ENCODE measurements around the gene LMTK2. TPM values are rescaled to one million over a fixed set of nuclear protein-coding genes. Genes with fewer than 3 reads are reported as not detected.

The LMTK2 gene
- polyA plus RNA-seq, 1 donor, result 6.6 TPM

Other genes starting within 250 kb of the LMTK2 start
- gene ASNS, start 234.5 kb upstream of the LMTK2 start, polyA plus RNA-seq (ENCODE audit: insufficient read length), result 12.3 TPM
- gene OCM2, start 116.7 kb upstream of the LMTK2 start, polyA plus RNA-seq (ENCODE audit: insufficient read length), result not detected
- 0.47 TPM for gene BHLHA15, start 104.6 kb downstream of the LMTK2 start, polyA plus RNA-seq (ENCODE audit: insufficient read length)
- 28.6 TPM for gene TECPR1, start 145.4 kb downstream of the LMTK2 start, polyA plus RNA-seq (ENCODE audit: insufficient read length)
- 89.3 TPM for gene BRI3, start 174.8 kb downstream of the LMTK2 start, polyA plus RNA-seq (ENCODE audit: insufficient read length)